GM18858 (cell line): Measurements from ENCODE around the gene TAC4.

Source experiments
- ATAC-seq: cut with Tn5 transposase; IDR thresholded peaks from one replicate; pipeline ENCODE4 v1.9.1; 2021; ENCODE audit not compliant: unreplicated experiment

The TAC4 gene, protein sequence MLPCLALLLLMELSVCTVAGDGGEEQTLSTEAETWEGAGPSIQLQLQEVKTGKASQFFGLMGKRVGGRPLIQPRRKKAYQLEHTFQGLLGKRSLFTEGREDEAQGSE

DNA sequence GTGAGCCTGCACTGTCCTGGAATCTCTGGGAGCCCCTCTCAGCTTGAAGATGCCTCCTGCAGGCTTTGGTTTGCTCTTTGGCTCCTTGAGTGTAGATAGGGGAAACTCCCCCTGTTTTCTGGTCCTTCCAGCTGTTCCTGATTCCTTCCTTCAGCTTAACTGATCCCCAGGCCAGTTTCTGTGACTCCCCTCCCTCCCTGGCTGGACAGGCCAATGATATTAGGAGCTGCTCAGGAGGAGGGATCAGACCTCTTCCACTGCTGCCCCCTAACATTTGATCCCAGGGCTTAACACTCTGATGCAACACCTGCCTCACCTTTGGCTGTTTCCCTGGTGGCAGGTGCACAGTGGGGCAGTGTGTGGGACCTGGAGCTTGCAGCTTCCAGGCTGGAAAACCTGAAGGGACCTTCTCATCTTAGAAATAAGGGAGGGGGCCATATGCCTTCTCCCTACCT, at the start of gene TAC4:
Gene TAC4, minus strand, starts transcription at position 51 of the 455 bp plus-strand sequence. CDS start 52 bp downstream, outside the sequence.
- ATAC-seq, result no peak

DNA sequence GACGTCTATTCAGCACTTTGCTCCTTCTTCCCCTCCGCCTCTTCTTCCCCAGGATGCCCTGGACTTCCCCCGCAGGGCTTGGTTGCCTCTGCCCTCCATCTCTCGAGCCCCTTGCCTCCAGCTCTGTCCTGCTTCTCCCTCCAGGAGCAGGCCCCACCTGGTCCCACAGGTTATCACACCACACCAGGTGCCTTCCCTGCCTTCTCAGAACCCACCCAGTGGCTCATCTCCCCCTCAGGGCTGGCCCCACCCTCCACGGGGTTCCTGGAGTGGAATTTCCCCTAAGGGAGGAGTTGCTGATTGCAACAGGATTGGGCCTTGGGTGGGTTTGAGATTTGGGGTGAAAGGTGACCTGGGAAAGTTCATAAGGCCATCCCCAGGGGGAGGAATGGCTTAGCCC, 49.0 kb upstream of the TAC4 start:
- ATAC-seq, result no peak

DNA sequence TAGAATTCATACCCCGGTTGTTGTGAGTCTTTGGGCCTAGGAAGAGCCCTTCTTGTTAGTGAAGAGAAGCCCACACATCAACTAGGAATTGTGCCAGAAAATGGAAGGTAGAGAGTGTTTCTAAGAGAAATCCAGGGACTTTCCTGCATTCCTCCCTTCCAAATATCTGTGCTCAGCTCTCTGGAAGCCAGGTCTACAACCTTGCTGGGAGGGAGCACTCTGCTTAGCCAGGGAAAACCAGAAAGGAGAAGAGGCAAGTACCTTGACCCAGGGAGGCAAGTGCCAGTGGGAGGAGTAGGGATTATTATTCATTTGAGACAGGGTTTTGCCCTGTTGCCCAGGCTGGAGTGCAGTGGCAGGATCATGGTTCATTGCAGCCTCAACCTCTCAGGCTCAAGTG, 48.4 kb upstream of the TAC4 start:
- no peak for ATAC-seq

DNA sequence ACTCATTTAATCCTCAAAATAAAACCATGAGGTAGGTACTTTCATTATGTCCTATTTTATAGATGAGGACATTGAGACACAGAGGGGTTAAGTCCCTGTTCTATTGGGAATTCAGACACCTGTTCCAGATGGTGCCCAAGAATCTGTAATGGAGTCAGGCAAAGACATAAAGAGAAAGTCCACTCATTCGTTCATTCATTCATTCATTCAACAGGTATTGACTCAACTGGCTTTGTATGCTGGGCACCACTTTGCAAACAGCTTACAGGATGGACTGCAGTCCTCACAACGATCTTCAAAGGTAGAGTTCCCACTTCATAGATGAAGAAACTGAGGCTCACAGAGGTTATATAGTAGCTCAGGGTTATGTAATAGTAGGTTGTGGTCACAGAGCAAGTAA, 47.9 kb upstream of the TAC4 start:
- no peak for ATAC-seq

DNA sequence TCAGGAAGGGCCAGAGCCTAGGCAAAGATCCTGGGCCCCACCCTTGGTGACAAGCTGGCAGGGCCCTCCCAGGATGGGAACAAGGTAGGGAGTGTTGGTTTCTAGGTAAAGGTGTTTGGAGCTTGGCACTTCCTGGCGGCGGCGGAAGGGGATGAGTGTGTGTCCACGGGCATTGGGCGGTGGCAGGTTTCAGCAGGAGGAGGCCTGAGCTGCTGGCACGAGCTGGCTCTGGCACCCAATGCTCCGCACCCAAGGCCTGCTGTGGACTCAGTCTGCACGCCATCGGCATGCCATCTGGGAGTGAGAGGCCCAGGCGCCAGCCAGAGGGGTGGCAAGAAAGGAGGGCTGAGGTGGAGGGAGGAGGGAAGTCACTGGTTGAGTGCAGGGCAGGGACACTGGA, 46.9 kb upstream of the TAC4 start:
- no peak for ATAC-seq

DNA sequence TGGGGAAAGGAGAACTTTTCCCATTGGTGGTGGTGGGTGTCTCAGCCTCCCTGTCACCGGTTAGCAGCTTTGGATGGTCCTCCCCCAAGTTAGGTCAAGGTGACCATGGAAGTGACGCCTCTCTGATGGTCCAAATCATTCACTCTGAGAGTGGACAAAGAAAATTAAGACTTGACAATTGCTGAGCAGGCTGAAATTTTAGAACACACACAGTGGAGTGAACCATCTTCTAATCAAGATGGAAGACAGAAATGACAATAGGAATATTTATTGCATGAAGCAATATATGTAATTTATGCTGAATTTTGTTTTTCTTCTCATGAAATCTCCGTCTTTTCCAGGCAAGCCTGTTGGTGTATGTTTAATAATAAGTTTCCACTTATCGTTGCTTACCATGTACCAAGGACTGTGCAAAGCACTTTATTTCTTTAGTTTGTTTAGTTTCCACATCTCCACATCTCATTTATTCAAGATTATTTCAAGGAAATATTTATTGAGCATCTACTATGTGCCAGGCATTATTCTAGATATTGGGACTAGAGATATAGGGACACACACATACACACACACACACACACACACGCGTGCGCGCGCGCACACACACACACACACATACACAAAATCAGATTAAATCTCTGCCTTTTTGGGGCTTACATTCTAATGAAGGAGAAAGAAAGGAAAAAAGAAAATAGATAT, 44.0 kb upstream of the TAC4 start:
- no peak for ATAC-seq

DNA sequence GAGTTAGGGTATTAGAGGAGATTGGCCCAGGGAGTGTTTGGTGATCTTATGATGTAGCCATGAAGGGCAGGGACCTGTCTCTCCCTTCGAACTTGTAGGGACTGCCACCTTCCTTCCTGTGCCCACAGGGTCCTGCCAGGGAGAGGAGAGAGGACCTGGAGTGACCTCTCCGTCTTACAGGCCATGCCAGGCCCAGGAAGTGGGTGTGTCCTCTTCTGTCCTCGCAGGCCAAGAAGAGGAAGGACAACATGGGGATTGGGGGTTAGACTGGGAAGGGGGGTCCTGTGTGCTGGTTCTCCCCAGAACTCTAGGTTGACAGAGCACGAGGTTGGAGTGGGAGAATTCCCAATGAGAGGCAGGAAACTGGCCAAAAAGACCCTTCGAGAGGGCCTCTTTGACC, 43.4 kb upstream of the TAC4 start:
- ATAC-seq, result no peak

DNA sequence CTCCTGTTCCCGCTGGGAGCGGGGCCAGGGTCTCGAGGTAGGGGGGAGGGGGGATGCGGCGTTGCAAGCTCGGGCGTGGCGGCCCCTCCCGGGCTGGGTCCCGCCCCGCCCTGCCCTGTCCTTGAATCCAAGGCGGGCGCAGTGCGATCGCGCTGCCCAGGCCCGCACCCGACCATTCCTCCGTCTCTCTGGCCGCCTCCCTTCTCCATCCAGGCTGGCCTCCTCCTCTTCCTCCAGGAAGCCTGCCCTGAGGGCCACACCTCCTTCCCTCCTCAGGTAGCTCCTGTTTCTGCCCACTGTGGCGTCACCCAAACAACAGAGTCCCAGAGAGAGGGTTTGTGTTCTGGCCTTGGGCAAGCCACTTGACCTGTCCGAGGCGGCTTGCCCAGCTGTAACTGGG, 43.0 kb upstream of the TAC4 start:
- ATAC-seq, result no peak

DNA sequence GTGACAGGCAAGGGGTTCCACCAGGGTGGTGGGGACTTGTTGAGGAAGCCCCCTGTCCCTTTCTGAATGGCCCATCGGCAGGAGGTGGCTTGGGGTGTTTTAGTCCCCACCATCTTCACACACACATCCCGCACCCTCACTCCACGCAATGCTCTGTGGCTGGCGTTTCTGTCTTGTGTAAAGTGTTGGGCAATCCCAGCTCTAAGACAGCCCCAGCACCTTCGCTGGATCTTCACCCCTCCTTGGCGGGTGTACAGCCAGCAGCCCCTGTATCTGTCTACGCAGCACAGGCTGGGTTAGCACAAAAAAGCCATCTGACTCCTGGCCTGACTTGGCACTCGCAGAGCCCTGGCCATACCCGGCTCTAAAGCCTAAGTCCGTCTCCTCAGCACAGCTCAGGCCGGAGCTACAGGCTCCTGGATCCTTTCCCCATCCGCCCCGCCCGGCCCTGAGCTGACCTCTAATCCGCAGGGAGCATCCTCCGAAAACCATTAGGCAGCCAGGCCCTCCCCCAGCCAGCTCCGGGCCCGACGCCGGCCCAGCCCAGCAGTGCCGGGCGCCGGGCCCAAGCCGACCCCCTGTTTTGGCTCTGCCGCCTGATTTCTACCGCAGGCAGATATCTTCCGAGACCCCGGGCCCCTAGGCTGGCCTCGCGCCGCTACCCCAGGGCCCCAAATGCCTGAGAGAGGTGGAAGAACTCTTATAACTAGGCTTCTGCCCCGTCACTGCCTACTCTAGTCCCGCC, 42.4 kb upstream of the TAC4 start:
- no peak for ATAC-seq

DNA sequence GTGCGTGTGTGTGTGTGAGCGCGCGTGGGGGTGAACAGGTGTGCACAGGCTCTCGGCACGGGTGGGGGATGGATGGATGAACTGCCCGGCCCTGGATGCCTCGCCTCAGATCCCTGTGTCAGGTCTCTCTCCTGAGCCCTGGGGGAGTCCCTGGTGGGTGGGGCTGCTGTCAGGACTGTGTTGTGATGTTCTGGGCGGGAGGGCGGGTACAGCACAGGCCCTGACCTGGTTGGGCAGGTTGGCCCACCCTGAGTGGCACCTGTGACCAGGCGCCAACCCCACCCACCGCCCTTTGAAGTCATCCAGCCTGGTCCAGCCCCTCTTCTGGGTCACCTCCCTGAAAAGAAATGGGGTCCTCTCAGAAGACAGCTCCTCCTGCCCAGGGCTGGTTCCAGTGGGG, 41.6 kb upstream of the TAC4 start:
- no peak for ATAC-seq

DNA sequence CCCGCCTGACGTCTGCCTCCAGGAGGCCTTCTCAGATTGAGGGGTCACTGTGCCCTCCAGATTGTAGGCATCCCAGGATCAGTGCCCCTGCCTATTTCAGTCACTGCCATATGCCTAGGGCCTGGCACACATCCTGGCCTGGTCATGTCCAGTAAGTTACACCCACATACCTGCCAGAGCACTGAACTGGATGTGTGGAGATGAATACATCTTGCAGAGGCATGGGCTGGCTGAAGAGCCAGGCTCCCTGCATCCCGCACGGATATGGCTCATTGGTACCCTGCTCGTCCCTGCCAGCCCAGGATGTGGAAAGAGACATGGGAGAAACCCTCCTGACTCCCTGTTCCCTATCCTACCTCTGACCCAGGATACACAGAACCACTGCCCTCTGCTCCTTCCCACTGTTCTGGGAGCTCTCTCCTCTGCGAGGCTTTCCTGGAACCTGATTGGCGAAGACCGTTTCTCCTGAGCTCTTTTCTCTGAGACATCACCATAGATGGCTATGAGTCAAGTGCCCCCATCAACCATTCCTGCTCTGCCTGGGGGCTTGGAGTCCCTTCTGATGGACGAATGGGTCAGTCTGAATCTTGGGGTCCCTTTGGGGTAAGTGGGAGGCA, 40.0 kb upstream of the TAC4 start:
- no peak for ATAC-seq

DNA sequence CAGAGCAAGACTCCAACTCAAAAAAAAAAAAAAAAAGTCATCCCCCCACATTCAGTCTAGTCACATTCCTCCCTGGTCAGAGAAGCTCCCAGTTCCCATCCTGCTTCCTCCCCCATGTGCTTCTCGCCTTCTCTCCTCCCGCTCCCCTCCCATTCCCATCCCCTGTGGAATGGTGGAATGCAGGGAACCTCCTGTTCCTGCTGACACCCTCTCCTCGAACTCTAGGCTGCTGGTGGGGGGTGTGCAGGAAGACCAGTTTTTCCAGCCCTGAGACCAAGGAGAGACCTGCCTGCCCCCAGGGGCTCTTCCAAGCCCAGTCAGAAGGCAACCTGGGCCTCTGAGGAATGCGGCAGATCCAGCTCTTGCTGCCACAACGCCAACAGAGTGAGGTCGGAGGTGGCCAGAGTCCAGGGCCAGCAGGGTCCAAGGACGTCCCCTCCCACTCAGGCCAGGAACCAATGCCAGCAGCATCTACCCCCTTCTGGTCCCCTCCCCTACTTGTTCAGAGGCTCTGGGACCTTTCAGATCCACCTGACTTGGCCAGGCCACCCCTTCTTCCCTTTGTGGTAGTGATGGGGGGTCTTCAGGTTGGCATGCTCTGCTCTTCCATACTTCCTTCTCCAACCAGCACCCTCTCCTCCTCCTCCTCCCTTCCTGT, 39.3 kb upstream of the TAC4 start:
- ATAC-seq, result no peak

DNA sequence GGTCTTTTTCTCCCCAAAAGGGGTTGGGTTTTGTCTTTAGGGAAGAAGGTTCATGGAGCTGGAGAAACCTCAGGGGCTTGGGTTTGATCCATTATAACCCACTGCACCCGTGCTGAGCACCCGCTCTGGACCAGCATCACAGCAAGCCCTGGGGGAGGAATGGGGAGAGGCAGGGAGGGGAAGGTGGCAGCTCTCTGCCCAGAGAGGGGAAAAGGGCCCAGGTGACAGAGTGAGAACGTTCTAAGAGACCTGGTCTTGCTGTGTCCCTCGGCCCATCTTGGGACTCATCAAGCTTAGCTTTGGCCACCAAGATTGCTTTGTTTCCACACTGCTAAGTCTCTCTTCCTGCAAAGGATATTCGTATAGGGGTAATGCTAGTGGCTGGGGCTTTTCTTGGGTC, 38.2 kb upstream of the TAC4 start:
- ATAC-seq, result no peak

DNA sequence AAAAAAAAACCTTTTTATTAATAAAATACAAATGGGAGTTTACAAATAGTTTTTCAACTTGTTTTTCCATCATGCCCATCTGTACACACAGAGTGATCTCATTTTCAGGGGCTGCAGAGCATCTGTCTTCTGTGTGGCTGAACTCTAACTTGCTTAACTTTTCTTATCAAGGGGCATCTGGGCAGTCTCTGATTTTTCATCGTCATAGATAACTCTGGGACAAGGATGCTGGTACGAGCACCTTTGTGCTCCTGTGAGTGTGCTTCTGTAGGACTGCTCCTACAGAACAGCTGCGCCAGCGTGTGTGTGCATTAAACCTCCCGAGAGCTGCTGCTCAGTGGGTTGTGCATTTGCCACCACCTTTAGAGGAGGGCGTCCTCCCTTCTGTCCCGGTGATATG, 34.6 kb upstream of the TAC4 start:
- no peak for ATAC-seq

DNA sequence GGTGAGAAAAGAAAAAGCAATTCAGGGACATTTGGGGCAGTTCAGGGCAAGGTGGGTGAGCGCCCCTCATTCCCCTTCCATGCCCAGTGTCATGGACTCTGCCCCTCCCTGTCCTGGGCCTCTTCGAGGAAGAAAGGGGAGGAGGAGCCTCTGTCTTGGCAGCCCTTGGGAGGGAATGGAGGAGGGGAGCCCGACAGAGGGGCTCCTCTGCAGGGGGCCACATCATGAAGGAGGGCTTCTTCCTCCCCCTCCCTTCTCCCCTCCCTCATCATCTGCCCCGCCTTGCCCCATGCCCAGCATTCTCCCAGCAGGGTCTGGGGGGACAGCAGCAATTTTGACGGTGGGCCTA, 33.2 kb upstream of the TAC4 start:
- no peak for ATAC-seq

DNA sequence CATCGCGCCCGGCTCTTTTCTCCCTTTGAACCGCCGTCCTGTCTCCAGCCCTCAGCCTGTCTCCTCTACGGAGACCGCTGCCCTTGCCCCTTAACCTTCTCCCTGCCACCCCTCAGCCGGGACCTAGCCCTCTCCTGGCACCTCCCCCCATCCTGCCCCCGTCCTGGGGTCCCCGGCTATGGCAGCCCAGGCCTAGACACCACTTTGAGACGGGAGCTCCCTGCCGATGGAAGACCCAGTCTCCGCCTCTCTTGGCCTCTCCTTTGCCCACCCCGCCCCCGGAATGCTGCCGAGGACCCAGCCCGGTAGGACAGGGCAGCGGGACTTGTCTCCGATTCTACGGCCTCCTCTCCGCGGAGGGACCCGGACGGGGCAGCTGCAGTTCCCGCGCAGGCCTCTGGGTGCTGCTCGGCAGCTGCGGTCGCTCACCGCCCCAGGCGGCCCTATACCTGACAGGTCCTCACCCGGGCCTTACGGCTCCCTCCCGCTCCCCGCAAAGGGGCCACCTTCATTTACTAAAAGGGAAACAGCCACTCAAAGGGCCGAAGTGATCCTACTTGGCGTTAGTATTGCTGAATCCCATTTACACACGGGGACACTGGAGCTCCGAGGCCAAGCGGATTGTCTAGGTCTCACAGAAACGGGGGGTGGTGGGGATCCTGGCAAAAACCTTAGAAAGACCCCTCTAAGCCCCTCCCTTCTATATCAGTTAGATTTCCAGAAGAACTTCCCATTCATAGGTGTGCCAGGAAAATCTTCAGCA, 32.6 kb upstream of the TAC4 start:
- ATAC-seq, result no peak

DNA sequence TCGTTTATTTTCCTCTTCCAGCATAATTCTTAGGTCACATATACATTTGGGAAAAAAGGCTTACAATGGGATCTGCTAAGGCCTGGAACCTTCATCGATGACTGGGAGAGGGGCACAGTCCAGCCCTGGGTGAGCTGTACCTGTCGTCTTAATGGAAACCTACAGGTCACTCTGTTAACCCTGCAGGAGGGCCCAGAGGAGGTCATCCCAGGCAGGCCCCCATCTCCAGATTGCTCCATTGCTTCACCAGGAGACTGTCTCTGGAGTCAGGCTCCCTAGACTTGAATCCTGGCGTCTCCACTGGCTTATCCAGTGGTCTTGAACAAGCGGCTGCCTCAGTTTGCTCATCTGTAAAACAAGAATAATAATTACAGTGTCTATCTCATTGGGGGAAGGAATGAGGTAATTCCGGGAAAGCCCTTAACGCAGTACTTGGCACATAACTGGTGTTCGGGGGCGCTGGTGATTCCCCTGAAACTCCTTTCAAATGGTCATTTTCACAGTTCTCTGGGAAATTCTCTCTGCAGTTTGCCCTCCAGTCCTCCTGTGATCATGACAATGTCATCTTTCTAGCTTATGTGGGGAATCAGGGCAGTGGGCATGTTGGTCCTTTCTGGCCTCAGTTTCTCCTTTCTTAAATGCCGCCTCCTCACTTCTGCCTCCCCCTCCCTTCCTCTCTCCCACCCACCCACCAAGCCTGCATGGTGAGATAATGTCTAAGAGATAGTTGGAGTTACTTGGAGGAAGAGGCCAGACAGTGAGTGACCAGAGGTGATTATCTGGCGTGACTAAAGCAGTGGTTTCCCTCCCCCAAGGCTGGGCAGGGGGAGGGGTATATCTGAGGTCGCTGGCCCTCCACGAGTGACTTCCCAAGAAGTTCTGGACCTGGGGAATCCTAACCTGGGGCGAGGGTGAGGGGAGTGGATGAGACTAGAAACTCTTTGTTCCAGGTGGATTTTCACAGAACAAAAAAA, 31.3 kb upstream of the TAC4 start:
- ATAC-seq, result no peak

DNA sequence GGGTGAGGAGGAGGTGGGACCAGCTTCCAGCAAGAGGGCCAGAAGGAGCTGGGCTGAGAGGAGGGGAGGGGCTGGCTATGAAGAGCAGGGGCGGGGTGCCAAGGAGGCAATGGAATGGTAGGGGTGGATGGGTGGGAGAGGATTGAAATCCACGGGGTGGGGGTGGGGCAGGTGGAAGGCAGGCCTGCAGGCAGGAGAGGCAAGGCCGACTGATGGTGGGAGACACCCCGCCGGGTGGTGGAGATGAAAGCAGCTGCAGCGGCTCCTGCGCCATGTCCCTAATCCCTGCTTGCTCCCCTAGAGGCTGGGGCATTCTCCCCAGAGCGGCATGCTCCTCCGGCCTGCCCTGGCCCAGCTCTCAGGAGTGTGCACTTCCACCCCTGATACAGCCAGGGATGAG, 27.8 kb upstream of the TAC4 start:
- no peak for ATAC-seq

DNA sequence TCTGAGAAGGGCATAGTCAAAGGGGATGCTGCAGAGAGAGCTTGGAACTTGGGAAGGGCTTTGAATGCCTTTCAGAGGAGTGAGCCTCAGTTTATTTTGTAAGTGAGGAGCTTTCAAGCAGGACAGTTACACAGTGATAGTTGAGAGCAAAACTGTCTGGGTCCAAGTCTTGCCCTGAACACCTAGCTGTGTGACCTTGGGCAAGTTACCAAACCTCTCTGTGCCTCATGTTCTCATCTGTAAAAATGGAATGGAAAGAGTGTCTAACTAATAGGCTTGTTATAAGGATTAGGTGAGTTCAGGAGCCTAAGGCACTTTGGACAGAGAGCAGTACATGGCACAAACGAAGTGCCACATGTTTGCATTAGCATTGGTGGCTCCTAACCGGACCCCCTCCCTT, 27.0 kb upstream of the TAC4 start:
- no peak for ATAC-seq

DNA sequence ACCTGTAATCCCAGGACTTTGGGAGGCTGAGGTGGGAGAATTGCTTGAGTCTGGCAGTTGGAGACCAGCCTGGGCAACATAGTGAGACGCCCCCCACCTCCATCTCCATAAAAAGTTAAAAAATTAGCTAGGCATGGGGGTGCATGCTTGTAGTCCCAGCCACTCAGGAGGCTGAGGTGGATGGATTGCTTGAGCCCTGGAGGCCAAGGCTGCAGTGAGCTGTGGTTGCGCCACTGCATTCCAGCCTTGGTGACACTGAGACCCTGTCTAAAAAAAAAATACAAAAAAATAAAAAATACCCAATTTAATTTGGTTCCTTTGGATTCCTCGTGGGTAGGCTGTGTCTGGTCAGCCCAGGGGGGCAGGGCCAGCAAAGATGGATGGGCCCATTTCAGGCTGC, 26.1 kb upstream of the TAC4 start:
- ATAC-seq, result no peak
